Neutrophil (primary cell): ENCODE data around the gene BLTP3B.

Experiments used
- H3K27ac ChIP-seq: fragments of 200-600 bp; sonication (generic); 2 replicates; pipeline ENCODE4 v1.5.1; 2016; ENCODE audit warnings: mild to moderate bottlenecking, moderate library complexity
- H3K27me3 ChIP-seq: fragments of 200-600 bp; sonication (generic); 2 replicates; pipeline ENCODE4 v1.6.0; 2016; ENCODE audit warnings: mild to moderate bottlenecking
- H3K36me3 ChIP-seq: fragments of 200-600 bp; sonication (generic); 2 replicates; pipeline ENCODE4 v1.5.1; 2017
- H3K4me1 ChIP-seq, 2 experiments: fragments of 200-600 bp in 1 of 2; sonication (generic) in 1 of 2; 1 replicate in 1 of 2; 2 replicates in 1 of 2; pipeline versions ENCODE4 v1.5.1 to v1.6.1; 2013 to 2016; ENCODE audit warnings: low read depth in 1 of 2, low read length in 1 of 2, mild to moderate bottlenecking in 1 of 2, moderate library complexity in 1 of 2; ENCODE audit not compliant: control insufficient read depth in 1 of 2, insufficient read depth in 1 of 2
- H3K4me3 ChIP-seq, 2 experiments: fragments of 200-600 bp in 1 of 2; sonication (generic) in 1 of 2; 1 replicate in 1 of 2; 2 replicates in 1 of 2; pipeline ENCODE4 v1.5.1; 2013 to 2016; ENCODE audit warnings: low read depth in 1 of 2, low read length in 1 of 2, mild to moderate bottlenecking in 1 of 2, moderate library complexity in 1 of 2
- H3K9me3 ChIP-seq: fragments of 200-600 bp; sonication (generic); 2 replicates; pipeline ENCODE4 v1.5.1; 2016
- CTCF ChIP-seq: fragments of 200-600 bp; sonication (generic); IDR thresholded peaks from 2 replicates; pipeline ENCODE4 v1.5.1; 2016; ENCODE audit warnings: antibody characterized with exemption

BLTP3B gene

GRCh38 chr12:100166232-100166631 is 23.6 kb upstream of the BLTP3B start:
- H3K36me3 ChIP-seq = no peaks in the 10 kb centered on the region
- TF ChIP-seq CTCF = no peak
- H3K9me3 ChIP-seq = no peaks in the 10 kb centered on the region
- H3K4me3 ChIP-seq = no peak overlapping the region
- peaks cover 7% of the 10 kb centered on the region for H3K27me3 ChIP-seq
- H3K4me1 ChIP-seq = peaks cover 3 to 8% of the 10 kb centered on the region in 2 experiments
- H3K27ac ChIP-seq = no peak overlapping the region

GRCh38 chr12:100165356-100165755 is 22.7 kb upstream of the BLTP3B start:
- no peaks in the 10 kb centered on the region for H3K36me3 ChIP-seq
- peaks cover 3 to 8% of the 10 kb centered on the region in 2 experiments for H3K4me1 ChIP-seq
- peaks cover 7% of the 10 kb centered on the region for H3K27me3 ChIP-seq
- H3K4me3 ChIP-seq = no peak overlapping the region
- H3K27ac ChIP-seq = no peak overlapping the region
- H3K9me3 ChIP-seq = no peaks in the 10 kb centered on the region
- TF ChIP-seq CTCF = no peak

GRCh38 chr12:100164153-100164704 is 21.6 kb upstream of the BLTP3B start:
- Histone ChIP-seq H3K27ac (no peak overlapping the region), H3K27me3 (peaks cover 7% of the 10 kb centered on the region), H3K36me3 (peaks cover 3% of the 10 kb centered on the region), H3K4me1 (peaks cover 3 to 8% of the 10 kb centered on the region in 2 experiments), H3K4me3 (peak overlapping the region in 1 of 2 experiments; percentile 3), H3K9me3 (no peaks in the 10 kb centered on the region)
- TF ChIP-seq CTCF = no peak

GRCh38 chr12:100163416-100164152 is 20.9 kb upstream of the BLTP3B start:
- Histone ChIP-seq H3K27ac (no peak overlapping the region), H3K36me3 (peaks cover 3% of the 10 kb centered on the region), H3K4me1 (peaks cover 3 to 8% of the 10 kb centered on the region in 2 experiments), H3K4me3 (peak overlapping the region in 1 of 2 experiments; percentile 3), H3K27me3 (peaks cover 7% of the 10 kb centered on the region), H3K9me3 (no peaks in the 10 kb centered on the region)
- TF ChIP-seq CTCF = no peak

GRCh38 chr12:100159391-100160104 is 16.9 kb upstream of the BLTP3B start:
- H3K27ac ChIP-seq = no peak overlapping the region
- H3K9me3 ChIP-seq = no peaks in the 10 kb centered on the region
- H3K4me3 ChIP-seq = no peak overlapping the region
- H3K36me3 ChIP-seq = peaks cover 3% of the 10 kb centered on the region
- no peak for TF ChIP-seq CTCF
- H3K4me1 ChIP-seq = peaks cover 3 to 10% of the 10 kb centered on the region in 2 experiments
- peaks cover 7% of the 10 kb centered on the region for H3K27me3 ChIP-seq
